ENCODE data around the gene SLC4A1. TPM values are rescaled to one million over a fixed set of nuclear protein-coding genes. Genes with fewer than 3 reads are reported as not detected.

The SLC4A1 gene
- total and polyA plus RNA-seq, 10 donors: 0.04 to 315 (median 10.3) TPM

DNA sequence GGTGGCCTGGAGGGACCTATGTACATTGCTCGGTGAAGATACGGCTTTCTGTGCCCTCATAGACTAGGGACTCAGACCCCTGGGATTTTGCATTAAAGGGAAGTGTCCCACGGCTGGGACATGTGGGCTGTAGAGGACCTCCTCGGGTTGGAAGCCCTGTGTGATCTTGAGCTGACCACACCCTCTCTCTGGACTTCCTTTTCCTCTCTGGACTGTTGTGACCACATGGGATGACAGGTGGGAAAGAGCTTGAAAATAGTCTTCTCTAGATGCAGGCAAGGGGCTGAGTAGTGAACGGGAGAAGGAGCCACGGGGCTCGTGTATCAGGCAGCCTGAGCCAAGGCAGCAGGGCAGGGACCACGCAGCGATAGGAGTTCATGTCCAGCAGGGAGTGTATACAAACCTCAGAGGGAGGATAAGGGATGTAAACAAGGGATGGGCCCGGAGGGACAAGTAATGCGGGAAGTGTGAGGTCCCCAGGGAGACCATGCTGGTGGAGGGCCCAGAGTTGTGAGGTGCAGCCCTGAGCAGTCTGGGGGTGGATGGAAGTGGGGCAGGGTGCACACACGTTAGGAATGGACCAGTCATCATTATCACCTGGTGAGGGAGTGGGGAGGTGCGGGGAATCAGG, 4.5 kb upstream of the SLC4A1 start:
- intact Hi-C loops (cut with DNase I; ENCODE audit: low total_unique reads): loop anchor here (10.0 kb wide), 1 partner anchor 48 kb away; no protein-coding TSS in a partner anchor
- TF ChIP-seq POLR2A (IDR thresholded peaks at IDR 0.05) (no peak), POLR2AphosphoS5 (IDR thresholded peaks at IDR 0.05) (no peak)
- TF ChIP-seq, protein P1, sequence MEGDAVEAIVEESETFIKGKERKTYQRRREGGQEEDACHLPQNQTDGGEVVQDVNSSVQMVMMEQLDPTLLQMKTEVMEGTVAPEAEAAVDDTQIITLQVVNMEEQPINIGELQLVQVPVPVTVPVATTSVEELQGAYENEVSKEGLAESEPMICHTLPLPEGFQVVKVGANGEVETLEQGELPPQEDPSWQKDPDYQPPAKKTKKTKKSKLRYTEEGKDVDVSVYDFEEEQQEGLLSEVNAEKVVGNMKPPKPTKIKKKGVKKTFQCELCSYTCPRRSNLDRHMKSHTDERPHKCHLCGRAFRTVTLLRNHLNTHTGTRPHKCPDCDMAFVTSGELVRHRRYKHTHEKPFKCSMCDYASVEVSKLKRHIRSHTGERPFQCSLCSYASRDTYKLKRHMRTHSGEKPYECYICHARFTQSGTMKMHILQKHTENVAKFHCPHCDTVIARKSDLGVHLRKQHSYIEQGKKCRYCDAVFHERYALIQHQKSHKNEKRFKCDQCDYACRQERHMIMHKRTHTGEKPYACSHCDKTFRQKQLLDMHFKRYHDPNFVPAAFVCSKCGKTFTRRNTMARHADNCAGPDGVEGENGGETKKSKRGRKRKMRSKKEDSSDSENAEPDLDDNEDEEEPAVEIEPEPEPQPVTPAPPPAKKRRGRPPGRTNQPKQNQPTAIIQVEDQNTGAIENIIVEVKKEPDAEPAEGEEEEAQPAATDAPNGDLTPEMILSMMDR (IDR thresholded peaks at IDR 0.05 in 8 of 11, conservative IDR thresholded peaks at IDR 0.05 in 3 of 11): no peak

DNA sequence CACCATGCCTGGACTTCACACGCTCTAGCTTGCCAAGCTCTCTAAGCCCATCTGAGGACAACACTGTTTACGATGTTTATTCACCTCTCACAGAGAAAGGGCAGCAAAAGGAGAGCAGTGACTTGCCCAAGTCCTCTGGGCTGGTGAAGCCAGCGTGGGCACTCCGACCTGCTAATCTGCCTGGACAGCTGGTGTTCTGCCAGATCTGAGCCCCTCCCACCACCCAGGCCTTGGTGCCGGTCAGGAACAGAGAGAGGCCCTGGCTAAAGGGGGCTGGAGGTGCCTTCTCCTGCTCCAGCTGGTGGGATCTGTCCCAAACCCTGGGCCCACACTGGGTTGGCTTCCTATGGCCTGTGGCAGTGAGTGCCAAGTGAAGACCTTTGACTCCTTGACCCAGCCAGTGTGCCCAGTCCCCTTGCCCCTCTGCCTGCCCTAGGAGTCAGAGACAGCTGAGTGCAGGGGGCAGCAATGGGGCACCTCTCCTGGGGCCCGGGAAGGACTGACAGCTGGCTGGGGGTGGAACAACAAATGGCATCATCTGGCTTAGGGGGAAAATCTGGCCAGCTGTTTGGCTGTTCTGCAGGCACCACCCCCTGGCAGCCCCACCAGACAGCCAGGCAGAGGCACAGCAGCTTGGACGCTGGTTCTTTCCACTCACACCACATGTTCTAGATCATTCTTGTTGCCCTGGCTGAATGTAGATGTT, 1.8 kb upstream of the SLC4A1 start:
- peaks cover 0 to 8% (median 0%) of the 10 kb centered on the region in 6 donors for H3K4me1 ChIP-seq
- H3K27ac ChIP-seq: no peak overlapping the region
- no peaks in the 10 kb centered on the region for H3K36me3 ChIP-seq
- H3K9me3 ChIP-seq: no peaks in the 10 kb centered on the region
- no peaks in the 10 kb centered on the region for H3K27me3 ChIP-seq (replicated peaks in 1 of 7)
- H3K4me3 ChIP-seq: no peak overlapping the region
- DNase-seq: no peak
- TF ChIP-seq, protein P1 (IDR thresholded peaks at IDR 0.05 in 8 of 11, conservative IDR thresholded peaks at IDR 0.05 in 3 of 11): no peak
- TF ChIP-seq POLR2A (IDR thresholded peaks at IDR 0.05): no peak
- TF ChIP-seq POLR2AphosphoS5 (IDR thresholded peaks at IDR 0.05): no peak
- intact Hi-C loops (cut with DNase I; ENCODE audit: low total_unique reads): loop anchor here (10.0 kb wide), 1 partner anchor 45 kb away; no protein-coding TSS in a partner anchor
- WGBS, 5 donors: 78 to 88% (median 81%) methylated on average over 5 to 7 of the region's 7 CpGs

More for the DNA sequence above, 4.5 kb upstream of the SLC4A1 start:
- 66 to 78% (median 72%) methylated on average over 13 of the region's 13 CpGs for WGBS, 5 donors
- peaks cover 0 to 8% (median 0%) of the 10 kb centered on the region in 6 donors for H3K4me1 ChIP-seq
- H3K27me3 ChIP-seq (replicated peaks in 1 of 7): no peaks in the 10 kb centered on the region
- H3K27ac ChIP-seq: no peak overlapping the region
- H3K4me3 ChIP-seq: no peak overlapping the region
- no peak for DNase-seq
- no peaks in the 10 kb centered on the region for H3K36me3 ChIP-seq
- H3K9me3 ChIP-seq: no peaks in the 10 kb centered on the region

DNA sequence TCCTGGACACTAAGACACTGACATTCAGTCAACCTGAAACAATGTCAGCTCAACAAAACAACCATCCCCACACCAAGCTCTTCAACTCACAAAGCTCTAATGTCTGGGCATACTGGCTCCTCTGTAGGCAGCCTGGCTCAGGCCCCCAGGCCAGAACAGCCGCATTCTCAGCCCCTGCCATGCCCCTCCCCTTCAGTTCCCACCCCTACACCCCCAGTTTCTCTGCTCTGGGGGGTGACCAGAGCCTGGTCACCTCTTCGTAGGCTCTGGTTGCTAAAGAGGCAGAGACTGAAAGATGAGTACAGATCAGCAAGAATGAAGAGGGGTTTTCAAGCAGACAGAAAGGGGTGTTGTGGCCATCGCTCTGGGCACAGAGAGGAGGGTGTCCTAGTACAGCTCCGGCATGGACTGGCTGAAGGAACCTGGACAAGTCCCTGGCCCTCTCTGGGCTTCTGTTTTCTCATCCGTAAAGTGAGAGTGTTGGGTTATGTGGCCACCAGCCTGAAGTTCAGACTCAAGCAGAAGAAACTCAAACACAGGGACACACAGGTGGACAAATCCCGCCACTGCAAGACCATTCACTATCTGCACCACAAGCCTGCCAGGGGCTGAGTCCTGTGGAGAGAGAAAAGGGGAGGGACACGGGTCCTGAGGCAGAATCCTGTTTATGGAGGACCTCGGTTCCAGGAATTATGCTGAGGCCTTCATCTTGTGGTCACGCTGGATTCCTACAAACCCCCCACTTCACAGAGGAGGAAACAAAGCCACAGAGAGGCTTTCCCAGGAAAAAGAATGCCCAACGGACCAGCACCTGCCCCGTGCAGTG, 987 bp upstream of the SLC4A1 start:
- WGBS, 5 donors: 74 to 87% (median 81%) methylated on average over 11 of the region's 11 CpGs
- Histone ChIP-seq H3K9me3 (no peaks in the 10 kb centered on the region), H3K27me3 (replicated peaks in 1 of 7) (no peaks in the 10 kb centered on the region), H3K4me3 (no peak overlapping the region), H3K27ac (no peak overlapping the region), H3K4me1 (peaks cover 0 to 8% (median 0%) of the 10 kb centered on the region in 6 donors), H3K36me3 (no peaks in the 10 kb centered on the region)
- intact Hi-C loops (cut with DNase I; ENCODE audit: low total_unique reads): no loop called here
- DNase-seq: no peak
- TF ChIP-seq, protein P1 (IDR thresholded peaks at IDR 0.05 in 8 of 11, conservative IDR thresholded peaks at IDR 0.05 in 3 of 11): no peak
- TF ChIP-seq POLR2A (IDR thresholded peaks at IDR 0.05) (no peak), POLR2AphosphoS5 (IDR thresholded peaks at IDR 0.05) (no peak)

Data from spleen (tissue), 11 donors.